PC-3 (cell line): Measurements from ENCODE around the gene GLB1L3. TPM values are rescaled to one million over a fixed set of nuclear protein-coding genes. Genes with fewer than 3 reads are reported as not detected.

Source experiments
- ATAC-seq: fragments of 200-7000 bp; cut with Tn5 transposase; 2 replicates; pipeline ENCODE4 v1.9.1; 2020; ENCODE audit warnings: mild to moderate bottlenecking, moderate library complexity
- BruUV-seq: library from RNA; stranded (reverse); fragments of 400-500 nt; replicated peaks from 2 replicates; lab custom pipeline; 2021; lab: Mats Ljungman, UMichigan
- CTCF ChIA-PET: fragments of 300-600 bp; sonication (Branson Sonifier 250); formaldehyde crosslinking; loops from one replicate; lab custom pipeline; 2022; ENCODE audit warnings: antibody characterized with exemption; lab: Charles Lee
- POLR2A ChIA-PET: fragments of 300-600 bp; sonication (Branson Sonifier 250); formaldehyde crosslinking; loops from one replicate; lab custom pipeline; 2022; ENCODE audit warnings: antibody characterized with exemption; ENCODE audit not compliant: unreplicated experiment; lab: Charles Lee
- DNase-seq: peaks from one replicate; pipeline ENCODE4 v3.0.0-alpha.2; 2015
- H2AFZ ChIP-seq: fragments of 300-600 bp; sonication (generic); 2 replicates; pipeline ENCODE4 v1.6.0; 2016; ENCODE audit warnings: antibody characterized with exemption, low read length
- H3F3A ChIP-seq: fragments of 300-600 bp; sonication (generic); one replicate; pipeline ENCODE4 v1.6.0; 2017; ENCODE audit warnings: antibody characterized with exemption, low read length, control low read depth, mild to moderate bottlenecking; ENCODE audit not compliant: unreplicated experiment
- H3K27ac ChIP-seq: fragments of 300-600 bp; sonication (generic); 2 replicates; pipeline ENCODE4 v1.5.1; 2016; ENCODE audit warnings: mild to moderate bottlenecking, low read length
- H3K27me3 ChIP-seq: fragments of 300-600 bp; sonication (generic); 2 replicates; pipeline ENCODE4 v1.6.1; 2016; ENCODE audit warnings: low read length, mixed read lengths
- H3K36me3 ChIP-seq: fragments of 300-600 bp; sonication (generic); 2 replicates; pipeline ENCODE4 v1.6.1; 2016; ENCODE audit warnings: low read depth, mixed run types, low read length, mixed read lengths
- H3K4me1 ChIP-seq: fragments of 300-600 bp; sonication (generic); 2 replicates; pipeline ENCODE4 v1.5.1; 2016; ENCODE audit warnings: low read length; ENCODE audit not compliant: insufficient read depth
- H3K4me2 ChIP-seq: fragments of 300-600 bp; sonication (generic); 2 replicates; pipeline ENCODE4 v1.6.0; 2016; ENCODE audit warnings: low read length
- H3K4me3 ChIP-seq: fragments of 300-600 bp; sonication (generic); 2 replicates; pipeline ENCODE4 v1.5.1; 2016; ENCODE audit warnings: mild to moderate bottlenecking, low read length, mixed read lengths
- H3K79me2 ChIP-seq: fragments of 300-600 bp; sonication (generic); 2 replicates; pipeline ENCODE4 v1.6.1; 2017; ENCODE audit warnings: low read length, mixed read lengths
- H3K9ac ChIP-seq: fragments of 300-600 bp; sonication (generic); 2 replicates; pipeline ENCODE4 v1.6.0; 2016; ENCODE audit warnings: mild to moderate bottlenecking, low read length
- H3K9me2 ChIP-seq: fragments of 300-600 bp; sonication (generic); replicated peaks from 2 replicates; pipeline ENCODE4 v1.6.1; 2016; ENCODE audit warnings: mixed run types, low read length, mixed read lengths
- H3K9me3 ChIP-seq: fragments of 300-600 bp; sonication (generic); 2 replicates; pipeline ENCODE4 v1.6.1; 2016; ENCODE audit warnings: low read length, mixed read lengths
- H4K20me1 ChIP-seq: fragments of 300-600 bp; sonication (generic); 2 replicates; pipeline ENCODE4 v1.6.1; 2016; ENCODE audit warnings: low read length, mixed read lengths
- CTCF ChIP-seq: fragments of 300-600 bp; sonication (generic); conservative IDR thresholded peaks from 2 replicates; pipeline ENCODE4 v1.5.1; 2017; ENCODE audit warnings: antibody characterized with exemption, low read depth, mild to moderate bottlenecking, low read length
- EZH2 ChIP-seq: fragments of 300-600 bp; sonication (generic); IDR thresholded peaks from one replicate; pipeline ENCODE4 v1.6.1; 2017; ENCODE audit warnings: antibody characterized with exemption, mild to moderate bottlenecking, low read length; ENCODE audit not compliant: unreplicated experiment
- EZH2phosphoT487 ChIP-seq: fragments of 300-600 bp; sonication (generic); IDR thresholded peaks from 2 replicates; pipeline ENCODE4 v1.6.1; 2018; ENCODE audit warnings: mild to moderate bottlenecking, antibody characterized with exemption, low read length, borderline replicate concordance
- intact Hi-C: fragments of 100-400 bp; cut with micrococcal nuclease; formaldehyde crosslinking; loops from 2 replicates; pipeline ENCODE4 v1.9.0; 2023
- total RNA-seq: library from RNA; depleted of rRNA; stranded (reverse); fragments of >200 nt; gene quantifications from 2 replicates; pipeline ENCODE4 v1.2.3, GENCODE V29; 2014

GLB1L3 gene
- total RNA-seq, 1 experiment from 2014 or later: not detected

GRCh38 chr11:134312807-134313206, 36.6 kb downstream of the GLB1L3 start:
- Histone ChIP-seq H3K9me2 (no peaks in the 10 kb centered on the region), H3K4me3 (no peak overlapping the region), H3K27me3 (peaks cover 70% of the 10 kb centered on the region), H3K9ac (no peak overlapping the region), H4K20me1 (no peaks in the 10 kb centered on the region), H3K4me2 (no peak overlapping the region), H3K9me3 (peaks cover 15% of the 10 kb centered on the region; the same call in 1 of the 2 replicates), H3K27ac (no peak overlapping the region), H3K79me2 (no peaks in the 10 kb centered on the region), H3K4me1 (no peaks in the 10 kb centered on the region), H3F3A (no peaks in the 10 kb centered on the region), H3K36me3 (no peaks in the 10 kb centered on the region), H2AFZ (no peak overlapping the region)
- DNase-seq (no peak), ATAC-seq (no peak)
- CTCF ChIA-PET: no interaction called here
- POLR2A ChIA-PET: no interaction called here
- BruUV-seq: no TSS peak
- intact Hi-C loops: no loop called here
- TF ChIP-seq EZH2phosphoT487 (no peak), EZH2 (no peak), CTCF (no peak)

- Histone ChIP-seq H4K20me1 (no peaks in the 10 kb centered on the region), H3K27me3 (peaks cover 71% of the 10 kb centered on the region), H2AFZ (no peak overlapping the region), H3F3A (no peaks in the 10 kb centered on the region), H3K4me3 (no peak overlapping the region), H3K4me2 (no peak overlapping the region), H3K9me2 (no peaks in the 10 kb centered on the region), H3K9ac (no peak overlapping the region), H3K79me2 (no peaks in the 10 kb centered on the region), H3K27ac (no peak overlapping the region), H3K36me3 (no peaks in the 10 kb centered on the region), H3K4me1 (no peaks in the 10 kb centered on the region), H3K9me3 (peaks cover 17% of the 10 kb centered on the region; the same call in 1 of the 2 replicates)
- POLR2A ChIA-PET: no interaction called here
- ATAC-seq (no peak), DNase-seq (no peak)
- intact Hi-C loops: no loop called here
- BruUV-seq: no TSS peak
- TF ChIP-seq EZH2: no peak
- no peak for TF ChIP-seq CTCF
- TF ChIP-seq EZH2phosphoT487: no peak
- CTCF ChIA-PET: no interaction called here
Measured at GRCh38 chr11:134313379-134313778, 37.2 kb downstream of the GLB1L3 start.

DNA sequence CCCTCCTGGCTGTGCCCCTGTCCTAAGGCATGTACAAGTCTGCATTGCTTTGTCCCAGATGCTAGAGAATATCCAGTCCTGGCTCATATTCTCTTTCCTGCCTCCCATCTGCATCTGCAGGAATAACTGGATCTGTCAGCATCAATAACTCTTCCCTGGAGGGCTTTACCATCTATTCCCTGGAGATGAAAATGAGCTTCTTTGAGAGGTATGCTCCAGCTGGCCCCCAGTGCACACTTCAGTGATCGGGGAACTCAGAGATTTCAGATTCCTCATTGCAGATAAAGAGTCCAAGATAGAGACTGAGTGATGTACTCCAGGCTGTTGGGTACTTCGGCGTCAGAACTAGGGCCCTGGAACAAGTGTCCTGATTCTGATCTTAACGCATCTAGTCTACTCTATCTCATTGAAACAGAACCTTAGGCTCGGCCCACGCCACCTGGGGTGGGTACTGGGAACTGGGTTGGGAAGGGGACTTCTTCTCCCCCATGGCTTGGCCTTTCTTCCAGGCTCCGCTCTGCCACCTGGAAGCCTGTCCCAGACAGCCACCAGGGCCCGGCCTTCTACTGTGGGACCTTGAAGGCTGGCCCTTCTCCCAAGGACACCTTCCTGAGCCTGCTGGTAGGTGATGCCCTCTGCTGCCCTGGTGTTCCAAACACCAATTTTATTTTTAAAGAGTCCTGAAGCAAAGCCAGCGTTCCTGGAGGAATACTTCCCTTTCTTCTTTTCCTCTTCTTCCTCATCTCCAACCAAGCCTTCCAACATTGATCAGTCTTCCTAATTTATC, 37.8 kb downstream of the GLB1L3 start:
- no peaks in the 10 kb centered on the region for H3K4me1 ChIP-seq
- H3K27ac ChIP-seq: no peak overlapping the region
- H3K9me2 ChIP-seq: no peaks in the 10 kb centered on the region
- ChIA-PET POLR2A (no interaction called here), CTCF (no interaction called here)
- H3K9me3 ChIP-seq: peaks cover 17% of the 10 kb centered on the region; the same call in 1 of the 2 replicates
- DNase-seq: no peak
- intact Hi-C loops: no loop called here
- no peak for ATAC-seq
- TF ChIP-seq EZH2phosphoT487: no peak
- TF ChIP-seq EZH2: no peak
- no peak for TF ChIP-seq CTCF
- H2AFZ ChIP-seq: no peak overlapping the region
- no peaks in the 10 kb centered on the region for H4K20me1 ChIP-seq
- H3K9ac ChIP-seq: no peak overlapping the region
- peaks cover 74% of the 10 kb centered on the region for H3K27me3 ChIP-seq
- no peaks in the 10 kb centered on the region for H3F3A ChIP-seq
- no peak overlapping the region for H3K4me2 ChIP-seq
- H3K4me3 ChIP-seq: no peak overlapping the region
- H3K36me3 ChIP-seq: no peaks in the 10 kb centered on the region
- no peaks in the 10 kb centered on the region for H3K79me2 ChIP-seq
- no TSS peak for BruUV-seq
